H1 (cell line): ENCODE results near the gene DDI2. TPM values are rescaled to one million over a fixed set of nuclear protein-coding genes. Genes with fewer than 3 reads are reported as not detected.

Source experiments
- CBX8 ChIP-seq: fragments of 300-800, 300-1000 bp; sonication (generic); IDR thresholded peaks from 2 replicates; pipeline ENCODE4 v1.7.1; 2016; ENCODE audit warnings: low read depth, low read length, borderline replicate concordance
- JUND ChIP-seq: IDR thresholded peaks from 2 replicates; pipeline ENCODE4 v1.6.1; 2011; ENCODE audit warnings: mild to moderate bottlenecking, improper control_type of control experiment, low read length
- NRF1 ChIP-seq: IDR thresholded peaks from 2 replicates; pipeline ENCODE4 v1.6.1; 2011; ENCODE audit warnings: mild to moderate bottlenecking, low read depth, low read length, improper control_type of control experiment
- POLR2A ChIP-seq, 2 experiments: IDR thresholded peaks; 1 replicate in 1 of 2; 2 replicates in 1 of 2; pipeline ENCODE4 v1.6.1; 2011; ENCODE audit warnings: low read depth in 2 of 2, low read length in 2 of 2, mild to moderate bottlenecking in 2 of 2; ENCODE audit errors: control extremely low read depth in 1 of 2
- polyA plus RNA-seq, 7 experiments: library from polyadenylated mRNA; depleted of rRNA in 3 of 7; stranded (reverse) in 5 of 7; unstranded in 2 of 7; fragments of >200 nt in 5 of 7; fragments of 200-250 nt in 2 of 7; gene quantifications; 1 replicate in 5 of 7; 2 replicates in 1 of 7; 4 replicates in 1 of 7; pipeline versions ENCODE4 v1.2.1 to v1.2.3, GENCODE V29; 2011 to 2013; ENCODE audit warnings: missing spikeins in 2 of 7, mixed read lengths in 2 of 7
- total RNA-seq: library from RNA; stranded (reverse); fragmentation: NEBNext Ultra II Directional; extraction: Animal tissue kit (Norgen Biotek cat#: 25700); gene quantifications from 2 replicates; pipeline ENCODE4 v1.2.1, GENCODE V29; 2021

The DDI2 gene
- total and polyA plus RNA-seq, 2 of the 8 experiments (the other 6 are each of a cell fraction or from before 2014, with no cell fraction given), result 7.7 to 38.3 TPM

DNA sequence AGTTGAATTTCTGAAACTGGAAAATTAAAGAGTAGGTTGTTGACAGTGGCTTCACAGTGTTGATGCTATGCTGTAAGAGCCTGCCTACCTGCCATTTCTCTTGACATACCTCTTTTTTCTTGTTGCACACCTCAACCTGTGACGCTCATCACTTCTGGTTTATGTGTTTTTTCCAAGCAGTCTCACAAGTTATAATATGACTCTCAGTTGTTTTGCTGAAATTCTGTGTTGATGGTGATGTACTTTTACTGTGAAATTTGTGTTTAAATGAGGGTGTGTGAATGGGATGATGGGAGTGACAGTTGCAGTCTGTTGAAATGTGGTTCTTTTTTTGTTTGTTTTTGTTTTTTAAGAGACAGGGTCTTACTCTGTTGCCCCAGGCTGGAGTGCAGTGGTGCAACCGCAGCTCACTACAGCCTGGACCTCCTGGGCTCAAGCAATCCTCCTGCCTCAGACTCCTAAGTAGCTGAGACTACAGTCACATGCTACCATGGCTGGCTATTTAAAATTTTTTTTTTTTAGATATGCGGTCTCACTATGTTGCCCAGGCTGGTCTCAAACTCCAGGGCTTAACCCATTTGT is 7.0 kb downstream of the DDI2 start (continued):
- TF ChIP-seq JUND, result no peak
- no peak for TF ChIP-seq CBX8
- no peak for TF ChIP-seq NRF1
- TF ChIP-seq POLR2A (IDR thresholded peaks at IDR 0.05; ENCODE audit: control extremely low read depth in 1 of 2, low read depth in 2 of 2, low read length in 2 of 2), result no peak
